Esophagus squamous epithelium (tissue), 4 donors: Measurements from ENCODE around the gene FOSL2.

Experiments used
- CTCF ChIP-seq, 6 experiments: fragments of 450-650 bp in 4 of 6; fragments of 200-600 bp in 2 of 6; sonication (generic) in 2 of 6; IDR thresholded peaks; one replicate each; pipeline ENCODE4 v1.5.1; 2016 to 2019; ENCODE audit warnings: antibody characterized with exemption in 6 of 6, mild to moderate bottlenecking in 4 of 6, moderate library complexity in 4 of 6
- POLR2A ChIP-seq, 4 donors: fragments of 450-650 bp; IDR thresholded peaks; one replicate each; pipeline ENCODE4 v1.6.1; 2017; ENCODE audit warnings: antibody characterized with exemption in 4 of 4, mild to moderate bottlenecking in 4 of 4, moderate library complexity in 3 of 4

- TF ChIP-seq CTCF (IDR thresholded peaks at IDR 0.05): peak in 1 of 6 experiments; percentile 10
- TF ChIP-seq POLR2A (IDR thresholded peaks at IDR 0.05): peak in 3 of 4 donors; percentile 92 to 99 (median 99)
Observed at GRCh38 chr2:28392297-28393113, at the start of gene FOSL2.
